ENCODE results near the gene JAM3.
"Not testable (repeated sequence)": the region's sequence is repeated elsewhere in the genome, so short reads cannot be mapped to it uniquely, and the experiment has no call there.

Gene JAM3

DNA sequence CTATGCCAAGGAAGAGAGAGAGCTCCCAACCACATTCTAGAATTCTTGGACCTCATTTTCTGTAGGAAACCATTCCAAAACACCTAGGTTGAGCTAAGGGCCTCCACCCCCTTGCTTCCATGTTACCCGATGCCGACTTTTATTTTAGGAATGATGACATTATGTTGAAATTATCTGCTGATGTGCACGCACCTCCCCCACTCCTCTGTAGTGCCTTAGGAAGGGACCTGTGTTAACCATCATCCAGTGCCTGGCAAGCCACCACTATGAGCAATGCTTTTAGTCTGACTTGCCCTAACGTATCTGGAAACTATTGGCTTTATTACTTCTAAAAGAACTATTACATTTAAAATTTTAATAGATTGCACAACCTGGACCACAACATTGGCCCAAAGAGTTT is 112.8 kb downstream of the JAM3 start:
- H3K9me3 ChIP-seq (ENCODE audit: insufficient read depth, low read length, severe bottlenecking) = no peaks in the 10 kb centered on the region
- H3K27me3 ChIP-seq (ENCODE audit: insufficient read depth, low read length, poor library complexity) = no peaks in the 10 kb centered on the region
- no peak for ATAC-seq (ENCODE audit: insufficient read depth, low read depth)
- DNase-seq = no peak
- no peaks in the 10 kb centered on the region for H3K4me1 ChIP-seq (ENCODE audit: insufficient read depth, low read length)
- H3K36me3 ChIP-seq (ENCODE audit: insufficient read depth, low read length) = peaks cover 99% of the 10 kb centered on the region
- no peak overlapping the region for H3K9ac ChIP-seq (ENCODE audit: low read depth, low read length)
- no peaks in the 10 kb centered on the region for H3K79me2 ChIP-seq (ENCODE audit: insufficient read depth, low read length)
- H3K4me3 ChIP-seq (ENCODE audit: low read depth in 1 of 2, low read length in 2 of 2) = no peak overlapping the region
- no peak overlapping the region for H3K27ac ChIP-seq (ENCODE audit: low read length)
- H4K20me1 ChIP-seq (ENCODE audit: insufficient read depth, low read length) = peaks cover 3% of the 10 kb centered on the region; the same call in 1 of the 2 replicates
- H2AFZ ChIP-seq (ENCODE audit: low read depth, low read length) = no peak overlapping the region
- H3K4me2 ChIP-seq (ENCODE audit: insufficient read depth, low read length) = no peak overlapping the region
- TF ChIP-seq CTCF (IDR thresholded peaks at IDR 0.05; ENCODE audit: borderline replicate concordance, extremely low read depth, low read length, poor library complexity, severe bottlenecking) (no peak), EZH2 (IDR thresholded peaks at IDR 0.05; ENCODE audit: borderline replicate concordance, low read depth, low read length, severe bottlenecking) (no peak)

- not testable (repeated sequence) for H3K27me3 ChIP-seq (ENCODE audit: insufficient read depth, low read length, poor library complexity); H3K4me2 ChIP-seq (ENCODE audit: insufficient read depth, low read length); H3K79me2 ChIP-seq (ENCODE audit: insufficient read depth, low read length); ATAC-seq (ENCODE audit: insufficient read depth, low read depth); H3K9ac ChIP-seq (ENCODE audit: low read depth, low read length); H3K9me3 ChIP-seq (ENCODE audit: insufficient read depth, low read length, severe bottlenecking); H2AFZ ChIP-seq (ENCODE audit: low read depth, low read length); H3K27ac ChIP-seq (ENCODE audit: low read length); DNase-seq; H4K20me1 ChIP-seq (ENCODE audit: insufficient read depth, low read length); H3K4me3 ChIP-seq (ENCODE audit: low read depth in 1 of 2, low read length in 2 of 2); H3K4me1 ChIP-seq (ENCODE audit: insufficient read depth, low read length)
- peaks cover 100% of the 10 kb centered on the region for H3K36me3 ChIP-seq (ENCODE audit: insufficient read depth, low read length)
Measured at GRCh38 chr11:134188092-134188491, 119.2 kb downstream of the JAM3 start.

DNA sequence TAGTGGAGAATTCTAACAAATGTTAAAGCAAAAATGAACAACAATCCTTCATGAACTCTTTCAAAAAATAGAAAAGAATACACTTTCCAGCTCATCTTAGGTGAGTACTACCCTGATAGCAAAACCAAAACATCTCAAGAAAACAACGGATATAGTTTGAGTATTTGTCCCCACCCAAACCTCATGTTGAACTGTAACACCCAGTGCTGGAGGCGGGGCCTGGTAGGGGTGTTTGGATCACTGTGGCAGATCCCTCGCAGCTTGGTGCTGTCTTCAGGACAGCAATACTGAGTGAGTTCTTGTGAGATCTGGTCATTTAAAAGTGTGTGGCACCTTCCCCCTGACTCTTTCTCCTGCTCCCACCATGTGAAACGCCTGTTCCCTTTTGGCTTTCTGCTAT is 127.9 kb downstream of the JAM3 start:
- no peak for DNase-seq
- TF ChIP-seq CTCF (IDR thresholded peaks at IDR 0.05; ENCODE audit: borderline replicate concordance, extremely low read depth, low read length, poor library complexity, severe bottlenecking) (no peak), EZH2 (IDR thresholded peaks at IDR 0.05; ENCODE audit: borderline replicate concordance, low read depth, low read length, severe bottlenecking) (no peak)
- Histone ChIP-seq H3K27ac (ENCODE audit: low read length) (no peak overlapping the region), H3K9ac (ENCODE audit: low read depth, low read length) (no peak overlapping the region), H3K27me3 (ENCODE audit: insufficient read depth, low read length, poor library complexity) (no peaks in the 10 kb centered on the region), H3K4me1 (ENCODE audit: insufficient read depth, low read length) (no peaks in the 10 kb centered on the region), H3K4me3 (ENCODE audit: low read depth in 1 of 2, low read length in 2 of 2) (no peak overlapping the region), H2AFZ (ENCODE audit: low read depth, low read length) (no peak overlapping the region), H4K20me1 (ENCODE audit: insufficient read depth, low read length) (peaks cover 7% of the 10 kb centered on the region; the same call in 1 of the 2 replicates), H3K9me3 (ENCODE audit: insufficient read depth, low read length, severe bottlenecking) (no peaks in the 10 kb centered on the region), H3K36me3 (ENCODE audit: insufficient read depth, low read length) (peaks cover 95% of the 10 kb centered on the region), H3K79me2 (ENCODE audit: insufficient read depth, low read length) (peaks cover 18% of the 10 kb centered on the region), H3K4me2 (ENCODE audit: insufficient read depth, low read length) (no peak overlapping the region)
- no peak for ATAC-seq (ENCODE audit: insufficient read depth, low read depth)

- Histone ChIP-seq H3K79me2 (ENCODE audit: insufficient read depth, low read length) (peaks cover 22% of the 10 kb centered on the region), H3K4me3 (ENCODE audit: low read depth in 1 of 2, low read length in 2 of 2) (no peak overlapping the region), H3K9ac (ENCODE audit: low read depth, low read length) (no peak overlapping the region), H3K4me1 (ENCODE audit: insufficient read depth, low read length) (no peaks in the 10 kb centered on the region), H3K9me3 (ENCODE audit: insufficient read depth, low read length, severe bottlenecking) (no peaks in the 10 kb centered on the region), H3K4me2 (ENCODE audit: insufficient read depth, low read length) (no peak overlapping the region), H2AFZ (ENCODE audit: low read depth, low read length) (no peak overlapping the region), H4K20me1 (ENCODE audit: insufficient read depth, low read length) (peaks cover 9% of the 10 kb centered on the region; the same call in 1 of the 2 replicates), H3K27me3 (ENCODE audit: insufficient read depth, low read length, poor library complexity) (no peaks in the 10 kb centered on the region), H3K27ac (ENCODE audit: low read length) (no peak overlapping the region), H3K36me3 (ENCODE audit: insufficient read depth, low read length) (peaks cover 95% of the 10 kb centered on the region)
- no peak for DNase-seq
- no peak for ATAC-seq (ENCODE audit: insufficient read depth, low read depth)
- TF ChIP-seq EZH2 (IDR thresholded peaks at IDR 0.05; ENCODE audit: borderline replicate concordance, low read depth, low read length, severe bottlenecking) = no peak
- TF ChIP-seq CTCF (IDR thresholded peaks at IDR 0.05; ENCODE audit: borderline replicate concordance, extremely low read depth, low read length, poor library complexity, severe bottlenecking) = no peak
Measured at GRCh38 chr11:134199531-134199930, 130.7 kb downstream of the JAM3 start.
